Esophagus muscularis mucosa (tissue), 4 donors: Measurements from ENCODE around the gene KCNH1.

Experiments
- EP300 ChIP-seq: sonication (generic); formaldehyde crosslinking; IDR thresholded peaks from one replicate; pipeline ENCODE4 v1.6.1; 2017; ENCODE audit warnings: antibody characterized with exemption
- POLR2A ChIP-seq: fragments of 450-650 bp; IDR thresholded peaks from one replicate; pipeline ENCODE4 v1.6.1; 2017; ENCODE audit warnings: antibody characterized with exemption, moderate library complexity, mild to moderate bottlenecking, low read depth
- TF ChIP-seq, protein P1 (sequence below), 3 experiments: fragments of 200-600 bp in 2 of 3; fragments of 450-650 bp in 1 of 3; sonication (generic) in 2 of 3; IDR thresholded peaks; one replicate each; pipeline ENCODE4 v1.5.1; 2017 to 2019; ENCODE audit warnings: antibody characterized with exemption in 3 of 3, mild to moderate bottlenecking in 2 of 3, moderate library complexity in 1 of 3

DNA sequence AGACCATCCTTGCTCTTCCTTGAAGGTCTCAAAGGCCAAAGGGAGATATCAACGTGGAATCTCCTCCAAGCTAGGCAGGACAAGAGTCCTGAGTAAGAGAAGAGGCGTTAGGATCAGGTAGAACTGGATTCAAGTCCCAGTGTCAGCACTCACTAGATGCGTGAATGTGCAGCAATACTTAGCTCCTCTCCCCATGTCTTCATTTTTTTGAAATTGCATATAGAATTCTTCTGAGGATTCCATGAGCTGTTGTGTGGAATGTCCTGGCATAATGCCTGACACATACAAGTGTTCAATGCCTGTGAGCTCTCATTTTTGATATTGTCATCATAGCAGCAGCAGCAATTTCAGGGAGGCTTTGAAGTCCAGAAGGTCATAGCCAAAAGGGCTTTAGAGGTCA is 333.2 kb downstream of the KCNH1 start:
- TF ChIP-seq, protein P1, sequence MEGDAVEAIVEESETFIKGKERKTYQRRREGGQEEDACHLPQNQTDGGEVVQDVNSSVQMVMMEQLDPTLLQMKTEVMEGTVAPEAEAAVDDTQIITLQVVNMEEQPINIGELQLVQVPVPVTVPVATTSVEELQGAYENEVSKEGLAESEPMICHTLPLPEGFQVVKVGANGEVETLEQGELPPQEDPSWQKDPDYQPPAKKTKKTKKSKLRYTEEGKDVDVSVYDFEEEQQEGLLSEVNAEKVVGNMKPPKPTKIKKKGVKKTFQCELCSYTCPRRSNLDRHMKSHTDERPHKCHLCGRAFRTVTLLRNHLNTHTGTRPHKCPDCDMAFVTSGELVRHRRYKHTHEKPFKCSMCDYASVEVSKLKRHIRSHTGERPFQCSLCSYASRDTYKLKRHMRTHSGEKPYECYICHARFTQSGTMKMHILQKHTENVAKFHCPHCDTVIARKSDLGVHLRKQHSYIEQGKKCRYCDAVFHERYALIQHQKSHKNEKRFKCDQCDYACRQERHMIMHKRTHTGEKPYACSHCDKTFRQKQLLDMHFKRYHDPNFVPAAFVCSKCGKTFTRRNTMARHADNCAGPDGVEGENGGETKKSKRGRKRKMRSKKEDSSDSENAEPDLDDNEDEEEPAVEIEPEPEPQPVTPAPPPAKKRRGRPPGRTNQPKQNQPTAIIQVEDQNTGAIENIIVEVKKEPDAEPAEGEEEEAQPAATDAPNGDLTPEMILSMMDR (IDR thresholded peaks at IDR 0.05), result no peak
- TF ChIP-seq EP300, result no peak
- no peak for TF ChIP-seq POLR2A
